Stimulated activated CD4-positive, alpha-beta T cell treated with anti-CD3 and anti-CD28 coated beads, Interleukin-2, amount 100 ng/mL, for 48 hours (primary cell): ENCODE measurements around the gene HYI.
A peak's percentile ranks its signal among the peaks of the same experiment; 100 is the strongest.
"Not testable (repeated sequence)": the region's sequence is repeated elsewhere in the genome, so short reads cannot be mapped to it uniquely, and the experiment has no call there.

ENCODE experiments used
- DNase-seq, 2 donors: peaks; one replicate each; pipeline ENCODE4 v3.0.0-alpha.2; 2020

HYI gene

GRCh38 chr1:43453442-43454269 lies at the start of gene HYI:
TSS of gene HYI (minus strand) at chr1:43453931. CDS start at chr1:43453793, 138 bp downstream.
- peak; percentile 59 to 61 for DNase-seq

GRCh38 chr1:43501806-43502205 lies 48.1 kb upstream of the HYI start:
- DNase-seq: not testable (repeated sequence)

DNA sequence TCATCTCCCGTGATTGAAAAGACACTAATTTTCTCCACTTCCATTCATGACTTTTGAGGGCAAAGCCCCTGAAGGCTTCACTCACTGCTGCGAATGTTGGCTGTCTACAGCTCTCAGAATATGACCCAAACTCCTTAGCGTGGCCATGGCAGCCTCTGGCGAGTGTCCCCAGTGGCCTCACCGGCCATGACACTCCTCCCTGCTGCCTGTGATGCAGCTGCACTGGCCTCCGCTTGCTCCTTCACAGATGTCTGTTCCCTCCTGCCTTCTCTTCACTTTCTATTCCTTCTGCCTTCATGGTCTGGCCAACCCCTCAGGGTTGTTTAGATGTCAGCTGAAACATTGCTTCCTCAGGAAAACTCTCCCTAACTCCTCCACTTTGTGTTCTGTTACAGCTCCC lies 46.2 kb upstream of the HYI start:
- DNase-seq: no peak

GRCh38 chr1:43495204-43495603 lies 41.5 kb upstream of the HYI start:
- no peak for DNase-seq

GRCh38 chr1:43493661-43494450 lies 40.1 kb upstream of the HYI start:
- no peak for DNase-seq

GRCh38 chr1:43492826-43493225 lies 39.1 kb upstream of the HYI start:
- no peak for DNase-seq

GRCh38 chr1:43491061-43491460 lies 37.3 kb upstream of the HYI start:
- no peak for DNase-seq

- no peak for DNase-seq
These were observed 34.4 kb upstream of the HYI start for GRCh38 chr1:43488165-43488564.

- no peak for DNase-seq
These were observed 30.6 kb upstream of the HYI start for GRCh38 chr1:43484367-43484766.

DNA sequence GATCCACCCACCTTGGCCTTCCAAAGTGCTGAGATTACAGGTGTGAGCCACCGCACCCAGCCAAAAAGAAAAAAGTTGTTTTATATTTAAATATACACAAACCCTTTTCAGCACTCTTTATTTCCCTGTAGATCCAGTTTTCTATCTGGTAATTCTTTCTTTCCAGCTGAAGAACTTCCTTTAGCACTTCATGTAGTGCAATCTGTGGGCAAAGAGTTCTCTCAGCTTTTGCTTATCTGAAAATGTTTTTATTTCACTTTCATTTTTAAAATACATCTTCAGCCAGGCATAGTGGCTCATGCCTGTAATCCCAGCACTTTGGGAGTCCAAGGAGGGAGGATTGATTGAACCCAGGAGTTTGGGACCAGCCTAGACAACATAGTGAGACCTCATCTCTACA lies 28.5 kb upstream of the HYI start:
- no peak for DNase-seq

DNA sequence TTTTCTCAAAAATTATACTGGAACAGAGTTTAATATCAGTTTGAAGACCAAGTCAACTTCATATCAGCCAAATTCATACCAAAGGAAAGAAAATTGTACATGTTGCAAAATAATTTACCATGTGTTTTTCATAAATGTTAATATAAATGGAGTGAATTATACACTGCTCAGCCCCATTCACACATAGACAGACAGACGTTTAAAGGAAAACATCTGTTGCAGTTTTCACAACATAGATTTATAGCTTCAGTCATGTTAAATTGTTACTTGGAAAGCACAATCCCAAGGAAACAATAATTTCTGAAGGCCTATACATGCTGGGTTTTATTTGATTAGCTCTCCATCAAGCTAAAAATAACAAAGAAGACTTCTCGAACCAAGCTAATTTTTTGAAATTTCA lies 27.8 kb upstream of the HYI start:
- no peak for DNase-seq

GRCh38 chr1:43479414-43479813 lies 25.7 kb upstream of the HYI start:
- DNase-seq: no peak

DNA sequence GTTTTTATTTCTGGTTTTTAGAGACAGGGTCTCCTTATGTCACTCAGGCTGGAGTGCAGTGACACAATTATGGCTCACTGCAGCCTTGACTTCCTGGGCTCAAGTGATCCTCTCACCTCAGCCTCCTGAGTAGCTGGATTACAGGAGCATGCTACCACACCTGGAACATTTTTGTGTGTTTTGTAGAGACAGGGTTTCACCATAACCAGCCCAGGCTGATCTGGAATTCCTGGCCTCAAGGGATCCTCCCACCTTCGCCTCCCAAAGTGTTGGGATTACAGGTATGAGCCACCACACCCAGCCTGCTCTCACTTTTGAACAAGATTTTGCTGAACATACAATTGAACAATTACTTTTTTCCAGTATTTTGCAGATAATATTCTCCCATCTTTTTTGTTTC lies 24.0 kb upstream of the HYI start:
- no peak for DNase-seq

DNA sequence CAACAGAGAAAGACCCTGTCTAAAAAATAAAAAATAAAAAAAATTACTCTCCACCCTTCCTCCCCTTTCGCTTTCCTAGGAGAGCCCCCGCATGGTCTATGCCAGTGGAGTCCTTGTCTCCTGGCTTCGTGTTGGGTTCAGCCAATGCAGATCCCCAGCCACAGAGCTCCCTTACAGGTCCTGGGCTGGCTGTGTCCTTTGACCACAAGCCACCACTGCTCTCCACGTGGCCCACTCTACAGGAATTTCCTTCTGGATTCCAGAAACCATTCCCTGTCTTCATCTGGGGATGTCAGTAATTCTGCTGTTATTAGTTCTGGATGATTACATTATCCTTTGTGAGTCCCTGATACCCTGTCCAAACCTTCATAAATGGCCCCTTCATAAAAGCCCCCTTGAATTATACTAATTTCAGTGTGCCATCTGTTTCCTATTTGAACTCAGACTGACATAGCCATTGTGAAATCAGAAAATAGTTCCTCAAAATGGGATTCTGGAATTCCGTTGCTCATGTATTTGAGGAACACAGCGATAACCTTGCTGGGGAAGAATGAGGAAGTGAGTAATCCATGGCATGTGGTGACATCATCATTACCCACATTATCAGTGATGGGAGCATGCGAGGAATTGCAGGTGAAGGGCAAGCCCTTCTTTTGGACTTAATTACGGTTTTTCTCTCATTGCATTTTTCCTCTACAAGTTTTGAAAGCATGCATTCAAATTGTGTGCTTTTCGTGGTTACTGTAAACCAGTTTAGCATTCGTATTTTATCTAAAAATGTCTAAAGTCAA lies 22.1 kb upstream of the HYI start:
- DNase-seq: not testable (repeated sequence)

- DNase-seq: no peak
These were observed 19.7 kb upstream of the HYI start for GRCh38 chr1:43473463-43473862.

- DNase-seq: not testable (repeated sequence)
These were observed 18.9 kb upstream of the HYI start for GRCh38 chr1:43472463-43473151.

GRCh38 chr1:43472087-43472462 lies 18.3 kb upstream of the HYI start:
- no peak for DNase-seq

DNA sequence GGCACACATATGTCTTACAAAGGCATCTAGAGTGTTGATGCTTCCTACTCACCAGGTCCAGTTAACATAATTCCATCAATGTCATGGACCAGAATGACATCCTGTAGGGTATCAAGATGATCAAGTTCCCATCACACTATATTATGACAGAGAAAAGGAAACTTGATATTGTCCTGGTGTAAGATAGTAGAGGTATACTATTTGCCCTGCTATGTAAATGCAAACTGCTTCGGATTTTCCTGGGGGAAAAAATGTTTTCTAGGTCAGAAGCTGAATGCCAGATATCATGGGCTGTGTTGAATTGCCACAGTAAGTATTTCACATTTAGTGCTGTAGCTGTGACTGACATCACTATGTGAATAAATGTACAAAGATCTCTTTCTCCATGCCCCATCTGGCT lies 16.2 kb upstream of the HYI start:
- DNase-seq: no peak

GRCh38 chr1:43468414-43468813 lies 14.7 kb upstream of the HYI start:
- no peak for DNase-seq

DNA sequence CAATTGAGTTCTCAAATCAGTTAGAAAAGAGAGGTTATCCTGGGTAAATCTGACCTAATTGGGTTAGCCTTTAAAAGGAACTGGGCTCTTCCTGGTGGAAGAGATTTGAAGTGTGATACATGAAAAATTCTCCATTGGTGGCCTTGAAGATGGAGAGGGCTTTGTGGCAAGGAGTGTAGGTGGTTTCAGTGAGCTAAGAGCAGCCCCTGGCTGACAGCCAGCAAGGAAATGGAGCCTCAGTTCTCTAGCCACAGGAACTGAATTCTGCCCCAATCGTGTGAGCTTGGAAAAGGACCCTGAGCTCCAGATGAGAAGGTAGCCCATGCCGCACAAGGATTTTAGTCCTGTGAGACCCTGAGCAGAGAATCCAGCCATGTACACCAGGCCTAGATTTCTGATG lies 12.7 kb upstream of the HYI start:
- no peak for DNase-seq

DNA sequence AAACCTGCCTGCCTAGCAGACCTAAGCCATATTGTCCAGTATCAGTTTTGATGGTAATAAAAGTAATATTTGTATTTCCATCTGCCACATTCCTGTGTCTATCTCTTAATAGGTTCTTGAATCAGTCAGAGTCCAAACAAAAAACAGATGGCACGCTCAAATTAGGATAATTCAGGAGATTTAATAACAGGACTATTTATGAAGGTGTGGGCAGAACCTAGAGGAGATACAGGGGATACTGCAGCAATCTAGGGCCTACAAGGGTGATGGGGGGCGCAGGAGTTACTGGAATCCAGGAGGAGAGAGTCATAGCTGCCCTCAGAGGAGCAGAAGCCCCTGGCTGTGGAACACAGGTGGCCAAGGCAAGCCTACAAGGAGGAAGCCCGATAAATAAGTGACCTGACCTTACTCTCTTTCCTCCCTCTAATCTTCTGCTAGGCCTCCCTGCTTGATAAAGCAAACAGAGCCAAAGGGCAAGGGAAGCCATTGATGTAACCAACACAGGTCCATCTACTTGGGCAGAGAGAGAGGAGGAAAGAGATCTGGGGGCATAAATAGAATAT lies 11.9 kb upstream of the HYI start:
- DNase-seq: no peak

GRCh38 chr1:43464681-43465504 lies 11.2 kb upstream of the HYI start:
- DNase-seq: no peak
